ENCODE results near the gene RCHY1. TPM values are rescaled to one million over a fixed set of nuclear protein-coding genes. Genes with fewer than 3 reads are reported as not detected.
"Not testable (repeated sequence)": the region's sequence is repeated elsewhere in the genome, so short reads cannot be mapped to it uniquely, and the experiment has no call there.

The RCHY1 gene
- total RNA-seq: 10 to 100 TPM; 28.5 to 34.1 TPM

GRCh38 chr4:75514131-75514948 is at the start of gene RCHY1, which contains the start of gene THAP6:
TSS of gene RCHY1 (minus strand) at chr4:75514403. CDS start at chr4:75514286, 117 bp downstream.
TSS of gene THAP6 (plus strand) at chr4:75514473. CDS start at chr4:75515453, 980 bp downstream.
- H3K4me1 Mint-ChIP-seq: peaks cover 42% of the 10 kb centered on the region
- DNase-seq: peak; percentile 97
- ATAC-seq: peak; percentile 92
- CTCF ChIA-PET: interaction anchor here (0.7 to 1.6 kb wide), 8 partner anchors 12 to 212 kb away, joined by 3 to 5 read pairs (median 4); partner anchors contain the start of genes ODAPH and USO1
- no peak within 1 kb of the TSS for H3K27ac Mint-ChIP-seq
- no peaks in the 10 kb centered on the region for H3K9me3 Mint-ChIP-seq (ENCODE audit: low read depth)
- no peak within 1 kb of the TSS for H3K4me3 Mint-ChIP-seq
- peaks cover 37% of the 10 kb centered on the region for H3K36me3 Mint-ChIP-seq
- H3K27me3 Mint-ChIP-seq: no peaks in the 10 kb centered on the region

- no peak for ATAC-seq
- peaks cover 38% of the 10 kb centered on the region for H3K4me1 Mint-ChIP-seq
- H3K27ac Mint-ChIP-seq: no peak overlapping the region
- H3K27me3 Mint-ChIP-seq: peaks cover 39% of the 10 kb centered on the region
- no peak overlapping the region for H3K4me3 Mint-ChIP-seq
- CTCF ChIA-PET: interaction anchor here (1.2 kb wide), 1 partner anchor 9 kb away, joined by 3 read pairs; no protein-coding TSS in a partner anchor
- H3K36me3 Mint-ChIP-seq: peaks cover 5% of the 10 kb centered on the region
- DNase-seq: no peak
- H3K9me3 Mint-ChIP-seq (ENCODE audit: low read depth): no peaks in the 10 kb centered on the region
These were observed 47.6 kb upstream of the RCHY1 start for GRCh38 chr4:75561789-75562188.

GRCh38 chr4:75557696-75558095 is 43.5 kb upstream of the RCHY1 start:
- no peaks in the 10 kb centered on the region for H3K9me3 Mint-ChIP-seq (ENCODE audit: low read depth)
- DNase-seq: no peak
- CTCF ChIA-PET: interaction anchor here (1.5 kb wide), 1 partner anchor 290 kb away, joined by 3 read pairs; no protein-coding TSS in a partner anchor
- H3K36me3 Mint-ChIP-seq: peaks cover 2% of the 10 kb centered on the region
- peaks cover 46% of the 10 kb centered on the region for H3K4me1 Mint-ChIP-seq
- peaks cover 31% of the 10 kb centered on the region for H3K27me3 Mint-ChIP-seq
- no peak for ATAC-seq
- H3K27ac Mint-ChIP-seq: peak overlapping the region; percentile 3
- H3K4me3 Mint-ChIP-seq: no peak overlapping the region

- Mint-ChIP-seq H3K4me3 (peak within 1 kb of the TSS; percentile 53), H3K4me1 (peaks cover 38% of the 10 kb centered on the region), H3K27ac (peak within 1 kb of the TSS; percentile 71), H3K27me3 (peaks cover 27% of the 10 kb centered on the region), H3K36me3 (peaks cover 2% of the 10 kb centered on the region), H3K9me3 (ENCODE audit: low read depth) (no peaks in the 10 kb centered on the region)
- ATAC-seq (peak; percentile 96), DNase-seq (peak; percentile 85)
- CTCF ChIA-PET: interaction anchor here (1.4 to 1.8 kb wide), 4 partner anchors 14 to 624 kb away, joined by 3 to 6 read pairs (median 4); partner anchors contain the start of genes RCHY1, THAP6 and USO1
These were observed 41.3 kb upstream of the RCHY1 start, which contains the start of gene ODAPH for GRCh38 chr4:75555294-75556164. TSS of gene ODAPH (plus strand) at chr4:75556066. CDS start at chr4:75556083, 17 bp downstream.

GRCh38 chr4:75552452-75552851 is 38.2 kb upstream of the RCHY1 start:
- no peak for DNase-seq
- no peak for ATAC-seq
- H3K9me3 Mint-ChIP-seq (ENCODE audit: low read depth): no peaks in the 10 kb centered on the region
- no peak overlapping the region for H3K4me3 Mint-ChIP-seq
- CTCF ChIA-PET: no interaction called here
- peaks cover 8% of the 10 kb centered on the region for H3K27me3 Mint-ChIP-seq
- no peak overlapping the region for H3K27ac Mint-ChIP-seq
- no peaks in the 10 kb centered on the region for H3K36me3 Mint-ChIP-seq
- H3K4me1 Mint-ChIP-seq: peaks cover 34% of the 10 kb centered on the region

GRCh38 chr4:75549019-75549418 is 34.8 kb upstream of the RCHY1 start:
- CTCF ChIA-PET: no interaction called here
- Mint-ChIP-seq H3K9me3 (ENCODE audit: low read depth) (no peaks in the 10 kb centered on the region), H3K36me3 (no peaks in the 10 kb centered on the region), H3K4me3 (no peak overlapping the region), H3K4me1 (peaks cover 6% of the 10 kb centered on the region), H3K27ac (no peak overlapping the region), H3K27me3 (no peaks in the 10 kb centered on the region)
- DNase-seq (no peak), ATAC-seq (no peak)

- peaks cover 5% of the 10 kb centered on the region for H3K4me1 Mint-ChIP-seq
- H3K27ac Mint-ChIP-seq: no peak overlapping the region
- CTCF ChIA-PET: no interaction called here
- H3K9me3 Mint-ChIP-seq (ENCODE audit: low read depth): no peaks in the 10 kb centered on the region
- H3K36me3 Mint-ChIP-seq: no peaks in the 10 kb centered on the region
- ATAC-seq: no peak
- no peak for DNase-seq
- H3K4me3 Mint-ChIP-seq: no peak overlapping the region
- no peaks in the 10 kb centered on the region for H3K27me3 Mint-ChIP-seq
These were observed 33.6 kb upstream of the RCHY1 start for GRCh38 chr4:75547647-75548387.

GRCh38 chr4:75545526-75545925 is 31.3 kb upstream of the RCHY1 start:
- DNase-seq: no peak
- CTCF ChIA-PET: interaction anchor here (1.2 kb wide), 1 partner anchor 14 kb away, joined by 3 read pairs; no protein-coding TSS in a partner anchor
- H3K27ac Mint-ChIP-seq: no peak overlapping the region
- no peaks in the 10 kb centered on the region for H3K36me3 Mint-ChIP-seq
- ATAC-seq: no peak
- no peak overlapping the region for H3K4me3 Mint-ChIP-seq
- H3K4me1 Mint-ChIP-seq: peaks cover 7% of the 10 kb centered on the region
- no peaks in the 10 kb centered on the region for H3K9me3 Mint-ChIP-seq (ENCODE audit: low read depth)
- no peaks in the 10 kb centered on the region for H3K27me3 Mint-ChIP-seq

- DNase-seq (no peak), ATAC-seq (no peak)
- CTCF ChIA-PET: no interaction called here
- Mint-ChIP-seq H3K27ac (no peak overlapping the region), H3K27me3 (no peaks in the 10 kb centered on the region), H3K9me3 (ENCODE audit: low read depth) (no peaks in the 10 kb centered on the region), H3K4me3 (no peak overlapping the region), H3K36me3 (peaks cover 2% of the 10 kb centered on the region), H3K4me1 (peaks cover 7% of the 10 kb centered on the region)
These were observed 30.7 kb upstream of the RCHY1 start for GRCh38 chr4:75544870-75545269.

- DNase-seq; ATAC-seq; H3K4me3 Mint-ChIP-seq; H3K36me3 Mint-ChIP-seq; H3K27ac Mint-ChIP-seq; H3K27me3 Mint-ChIP-seq; H3K4me1 Mint-ChIP-seq; H3K9me3 Mint-ChIP-seq (ENCODE audit: low read depth); CTCF ChIA-PET: not testable (repeated sequence)
These were observed 30.0 kb upstream of the RCHY1 start for GRCh38 chr4:75544220-75544619.

- Mint-ChIP-seq H3K9me3 (ENCODE audit: low read depth) (no peaks in the 10 kb centered on the region), H3K27me3 (no peaks in the 10 kb centered on the region), H3K4me1 (peaks cover 2% of the 10 kb centered on the region), H3K27ac (no peak overlapping the region), H3K4me3 (no peak overlapping the region), H3K36me3 (peaks cover 2% of the 10 kb centered on the region)
- DNase-seq (no peak), ATAC-seq (no peak)
- CTCF ChIA-PET: no interaction called here
These were observed 28.6 kb upstream of the RCHY1 start for GRCh38 chr4:75542824-75543223.

- H3K36me3 Mint-ChIP-seq: peaks cover 28% of the 10 kb centered on the region
- H3K4me3 Mint-ChIP-seq; H3K4me1 Mint-ChIP-seq; DNase-seq; ATAC-seq; H3K27ac Mint-ChIP-seq; H3K27me3 Mint-ChIP-seq; H3K9me3 Mint-ChIP-seq (ENCODE audit: low read depth): not testable (repeated sequence)
- CTCF ChIA-PET: interaction anchor here (1.0 kb wide), 1 partner anchor 311 kb away, joined by 3 read pairs; no protein-coding TSS in a partner anchor
These were observed 23.1 kb upstream of the RCHY1 start for GRCh38 chr4:75537308-75537707.

- H3K27ac Mint-ChIP-seq, ATAC-seq, CTCF ChIA-PET, H3K4me1 Mint-ChIP-seq, H3K27me3 Mint-ChIP-seq, H3K4me3 Mint-ChIP-seq, DNase-seq: not testable (repeated sequence)
- H3K36me3 Mint-ChIP-seq: peaks cover 56% of the 10 kb centered on the region
- peaks cover 11% of the 10 kb centered on the region for H3K9me3 Mint-ChIP-seq (ENCODE audit: low read depth)
These were observed 19.7 kb upstream of the RCHY1 start for GRCh38 chr4:75533926-75534325.

All from activated CD8-positive, alpha-beta memory T cell treated with anti-CD3 and anti-CD28 coated beads, Interleukin-2, amount 10 ng/mL, durations not matched to agents 7 days and 5 days (primary cell).